Rectal smooth muscle tissue (tissue), 1 donor: ENCODE measurements around the gene TBATA.

Experiments used
- H3K27ac ChIP-seq: one replicate; pipeline ENCODE4 v1.7.0; 2013; ENCODE audit warnings: low read depth, low read length, inconsistent platforms
- H3K27me3 ChIP-seq: one replicate; pipeline ENCODE4 v1.7.0; 2013; ENCODE audit warnings: low read length; ENCODE audit not compliant: control insufficient read depth, insufficient read depth
- H3K36me3 ChIP-seq: one replicate; pipeline ENCODE4 v1.7.0; 2013; ENCODE audit warnings: low read length; ENCODE audit not compliant: control insufficient read depth, insufficient read depth
- H3K4me1 ChIP-seq: one replicate; pipeline ENCODE4 v1.7.0; 2013; ENCODE audit warnings: low read length; ENCODE audit not compliant: control insufficient read depth, insufficient read depth
- H3K4me3 ChIP-seq: one replicate; pipeline ENCODE4 v1.7.0; 2013; ENCODE audit warnings: low read length
- H3K9ac ChIP-seq: one replicate; pipeline ENCODE4 v1.7.0; 2013; ENCODE audit warnings: low read length

Gene TBATA

DNA sequence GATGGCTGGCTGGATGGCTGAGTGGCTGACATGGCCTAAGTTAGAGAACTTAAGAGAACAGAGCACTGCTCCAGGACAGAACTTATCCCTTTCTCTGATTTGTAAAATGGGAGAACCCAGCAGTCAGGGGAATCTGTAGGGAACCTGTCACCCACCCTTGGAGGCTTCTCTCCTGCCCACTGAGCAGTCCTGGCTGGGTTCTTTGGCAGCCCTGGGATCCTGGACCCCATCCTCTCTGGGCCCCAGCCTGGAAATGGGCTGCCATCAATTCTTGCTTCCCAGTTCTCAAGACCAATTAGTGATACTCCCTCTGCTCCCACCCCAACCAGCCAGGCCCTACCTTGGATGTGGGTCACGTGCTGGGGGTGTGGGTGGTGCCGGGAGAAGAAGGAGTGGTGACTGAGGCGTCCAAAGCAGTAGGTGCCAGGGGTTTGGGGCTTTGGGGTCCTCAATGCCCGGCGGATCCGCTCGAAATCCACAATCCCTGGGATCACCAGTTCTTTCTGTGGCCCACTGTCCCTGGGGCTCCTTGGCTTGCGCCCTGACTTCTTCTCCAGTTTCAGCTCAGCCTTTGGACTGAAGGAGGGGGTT is 3.6 kb downstream of the TBATA start:
- no peak overlapping the region for H3K4me3 ChIP-seq
- H3K9ac ChIP-seq, result no peak overlapping the region
- no peaks in the 10 kb centered on the region for H3K27me3 ChIP-seq
- H3K27ac ChIP-seq, result no peak overlapping the region
- no peaks in the 10 kb centered on the region for H3K36me3 ChIP-seq
- no peaks in the 10 kb centered on the region for H3K4me1 ChIP-seq

DNA sequence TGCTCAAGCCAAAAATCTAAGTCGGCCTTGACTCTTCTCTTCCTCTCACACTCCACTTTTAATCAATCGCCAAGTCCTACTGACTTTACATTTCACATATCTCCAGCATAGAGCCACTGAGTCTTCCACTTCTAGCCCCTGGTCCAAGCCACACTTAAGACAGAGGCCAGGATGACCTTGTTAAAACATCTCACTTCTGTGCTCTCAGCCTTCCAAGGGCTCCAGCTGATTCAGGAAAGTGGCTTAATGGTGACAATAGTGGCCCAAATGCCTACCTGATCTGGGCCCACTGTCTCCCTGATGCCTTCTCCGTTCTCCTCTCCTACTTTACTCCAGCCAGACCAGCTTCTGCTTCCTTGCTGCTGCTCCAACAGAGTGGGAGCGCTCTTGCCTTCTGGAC is 4.4 kb downstream of the TBATA start:
- Histone ChIP-seq H3K4me1 (no peaks in the 10 kb centered on the region), H3K27ac (no peak overlapping the region)

DNA sequence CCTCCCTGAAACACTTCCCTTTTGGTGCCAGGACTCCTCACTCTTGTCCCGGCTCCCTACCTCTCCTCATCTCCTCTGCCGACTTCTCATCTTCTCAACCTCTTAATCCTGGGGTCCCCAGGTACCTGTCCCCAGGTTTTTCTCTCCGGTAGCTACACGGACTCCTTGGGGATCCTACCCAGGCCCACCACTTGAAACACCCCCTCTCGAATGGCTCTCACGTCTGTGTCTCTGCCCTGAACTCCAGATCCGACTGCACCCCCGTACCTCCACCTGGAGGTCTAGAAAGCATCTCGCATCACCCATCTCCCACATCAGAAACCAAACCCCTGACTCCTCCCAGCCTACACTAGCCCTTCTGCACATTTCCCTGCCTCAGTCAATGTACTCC is 4.8 kb downstream of the TBATA start:
- H3K4me3 ChIP-seq, result no peak overlapping the region
- no peak overlapping the region for H3K27ac ChIP-seq
- H3K4me1 ChIP-seq, result no peaks in the 10 kb centered on the region
- H3K27me3 ChIP-seq, result no peaks in the 10 kb centered on the region
- H3K9ac ChIP-seq, result no peak overlapping the region
- no peaks in the 10 kb centered on the region for H3K36me3 ChIP-seq

More for the DNA sequence above, 4.4 kb downstream of the TBATA start:
- no peak overlapping the region for H3K9ac ChIP-seq
- H3K4me3 ChIP-seq, result no peak overlapping the region
- H3K36me3 ChIP-seq, result no peaks in the 10 kb centered on the region
- H3K27me3 ChIP-seq, result no peaks in the 10 kb centered on the region

DNA sequence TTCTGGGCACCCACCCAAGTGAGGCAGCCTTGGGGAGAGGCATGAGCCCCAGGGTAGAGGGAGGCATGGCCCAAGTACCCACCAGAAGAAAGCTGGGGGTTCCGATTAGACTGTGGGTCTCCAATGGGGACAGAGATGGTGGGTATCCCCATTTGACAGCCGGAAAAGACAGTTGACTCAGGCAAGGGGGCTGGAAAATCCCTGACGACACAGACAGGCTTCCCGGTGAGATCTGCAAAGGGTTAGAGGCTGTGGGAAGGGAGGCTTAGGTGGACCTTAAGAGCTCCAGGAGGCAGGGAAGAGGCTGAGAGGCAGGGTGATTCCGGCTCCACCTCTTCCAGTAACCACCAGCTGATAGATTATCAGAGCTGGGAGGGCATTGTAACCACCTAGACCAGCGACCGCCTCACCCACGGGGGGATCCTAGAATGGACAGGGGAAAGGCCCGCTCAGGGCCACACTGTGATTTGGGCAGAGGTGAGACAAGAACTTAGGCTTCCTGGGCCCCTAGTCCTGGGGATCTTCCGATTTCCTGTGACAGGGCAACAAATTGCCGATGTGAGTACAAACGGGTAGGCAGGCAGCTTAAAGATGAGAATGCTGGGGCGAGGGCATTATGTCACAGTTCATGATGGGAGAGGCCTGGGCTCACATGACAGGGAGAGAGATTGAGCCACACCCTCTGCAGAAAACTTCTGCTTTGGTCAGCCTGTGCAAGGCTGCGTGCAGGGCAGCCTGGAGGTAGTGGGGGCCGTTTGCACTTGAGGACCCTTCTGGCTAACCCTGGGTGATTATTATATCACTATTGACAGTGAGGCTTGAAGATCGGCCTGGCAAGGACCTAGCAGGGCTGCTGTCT is 5.4 kb downstream of the TBATA start:
- H3K4me1 ChIP-seq, result no peaks in the 10 kb centered on the region
- no peaks in the 10 kb centered on the region for H3K36me3 ChIP-seq
- H3K27ac ChIP-seq, result no peak overlapping the region
- no peaks in the 10 kb centered on the region for H3K27me3 ChIP-seq
- H3K9ac ChIP-seq, result no peak overlapping the region
- H3K4me3 ChIP-seq, result no peak overlapping the region

DNA sequence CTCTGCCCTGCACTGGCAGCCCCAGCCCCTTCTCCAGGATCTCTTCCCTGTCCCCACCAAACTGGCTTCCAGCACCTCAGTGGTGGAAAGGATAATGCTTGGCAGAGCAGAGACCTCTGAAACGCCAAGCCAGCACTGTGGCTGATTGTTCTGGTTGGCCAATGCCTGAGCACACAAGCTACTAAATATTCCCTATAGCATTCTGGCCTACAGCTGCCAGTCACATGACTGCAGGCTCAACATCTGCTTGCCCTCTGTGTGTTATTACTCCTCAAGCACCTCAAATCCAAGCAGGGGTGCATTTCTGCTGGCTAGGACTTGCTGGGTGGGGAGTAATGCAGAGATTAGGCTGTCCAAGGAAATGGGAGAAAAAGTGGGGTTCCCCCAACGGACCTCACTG is 6.1 kb downstream of the TBATA start:
- no peak overlapping the region for H3K9ac ChIP-seq
- H3K36me3 ChIP-seq, result no peaks in the 10 kb centered on the region
- no peaks in the 10 kb centered on the region for H3K4me1 ChIP-seq
- no peak overlapping the region for H3K4me3 ChIP-seq
- H3K27me3 ChIP-seq, result no peaks in the 10 kb centered on the region
- no peak overlapping the region for H3K27ac ChIP-seq

DNA sequence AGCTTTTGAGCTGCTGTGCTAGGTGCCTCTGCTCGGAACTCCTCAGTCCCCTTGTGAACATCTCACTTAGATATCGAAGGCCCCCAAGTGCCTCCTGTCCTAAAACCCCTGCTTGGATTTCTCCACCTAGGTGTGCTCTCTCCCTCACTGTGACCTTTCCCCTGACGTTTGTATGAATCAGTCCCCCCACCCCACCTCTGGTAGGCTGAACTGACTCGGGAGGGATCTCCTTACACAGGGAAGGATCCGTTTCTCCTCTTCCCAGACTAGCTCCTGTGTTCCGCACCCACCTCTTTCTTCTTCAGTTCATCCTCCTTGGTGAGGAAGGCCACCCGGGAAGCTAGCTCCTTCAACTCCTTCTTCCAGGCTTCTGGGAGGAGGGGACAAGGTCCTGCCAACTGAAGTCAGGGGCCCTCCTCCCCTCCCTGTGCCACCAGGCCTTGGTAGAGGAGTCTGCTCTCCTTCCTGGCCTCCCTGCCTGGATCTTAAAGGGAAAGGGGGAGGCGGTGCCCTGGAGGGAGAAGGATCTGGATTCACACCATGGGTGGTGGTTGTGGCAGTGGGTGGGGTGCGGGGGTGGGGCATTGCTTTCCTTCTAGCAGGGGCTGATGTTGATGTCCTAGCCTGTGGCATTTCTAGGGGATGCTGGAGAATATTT is 6.8 kb downstream of the TBATA start:
- H3K4me3 ChIP-seq, result no peak overlapping the region
- no peaks in the 10 kb centered on the region for H3K27me3 ChIP-seq
- H3K36me3 ChIP-seq, result no peaks in the 10 kb centered on the region
- no peaks in the 10 kb centered on the region for H3K4me1 ChIP-seq
- no peak overlapping the region for H3K9ac ChIP-seq
- H3K27ac ChIP-seq, result no peak overlapping the region

DNA sequence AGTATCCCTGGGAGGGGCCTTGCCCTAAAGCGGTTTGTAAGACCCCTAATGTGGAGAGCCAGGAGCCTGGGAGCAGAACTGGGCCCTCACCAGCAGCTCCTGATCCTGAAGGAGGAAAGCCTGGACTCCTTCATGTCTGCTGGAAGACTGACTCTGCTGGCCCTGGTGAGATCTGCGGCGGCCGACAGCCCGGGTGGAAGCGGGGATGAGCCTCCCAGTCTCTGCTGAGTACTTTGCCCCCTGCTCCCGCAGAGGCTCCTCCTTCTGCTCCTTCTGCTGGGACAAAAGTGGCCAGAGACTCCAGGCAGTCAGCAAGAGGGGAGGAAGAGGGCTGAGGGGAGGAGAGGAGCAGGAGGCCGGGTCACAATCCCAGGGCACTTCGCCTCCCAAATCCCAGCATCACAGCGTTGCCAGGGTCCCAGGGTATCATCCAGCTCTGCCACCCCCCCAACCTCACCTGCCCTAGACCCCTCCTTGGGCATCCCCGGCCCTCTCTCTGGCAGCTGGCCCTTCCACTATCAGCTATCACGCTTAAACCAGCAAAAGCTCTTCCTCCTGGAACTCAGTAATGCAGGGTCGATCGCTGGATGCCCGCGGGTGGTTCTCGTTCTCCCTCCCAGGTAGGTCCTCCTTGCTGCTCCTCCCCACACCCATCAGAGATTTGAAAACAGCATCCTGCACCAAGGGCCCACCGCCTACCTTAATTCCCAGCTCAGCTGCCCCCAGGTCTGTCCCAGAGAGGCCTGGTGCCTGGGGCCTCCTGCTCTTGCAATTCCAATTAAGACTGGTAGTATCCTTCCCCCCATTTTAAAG is 7.9 kb downstream of the TBATA start:
- Histone ChIP-seq H3K36me3 (no peaks in the 10 kb centered on the region), H3K27ac (no peak overlapping the region), H3K4me1 (no peaks in the 10 kb centered on the region), H3K27me3 (no peaks in the 10 kb centered on the region), H3K9ac (no peak overlapping the region), H3K4me3 (no peak overlapping the region)

DNA sequence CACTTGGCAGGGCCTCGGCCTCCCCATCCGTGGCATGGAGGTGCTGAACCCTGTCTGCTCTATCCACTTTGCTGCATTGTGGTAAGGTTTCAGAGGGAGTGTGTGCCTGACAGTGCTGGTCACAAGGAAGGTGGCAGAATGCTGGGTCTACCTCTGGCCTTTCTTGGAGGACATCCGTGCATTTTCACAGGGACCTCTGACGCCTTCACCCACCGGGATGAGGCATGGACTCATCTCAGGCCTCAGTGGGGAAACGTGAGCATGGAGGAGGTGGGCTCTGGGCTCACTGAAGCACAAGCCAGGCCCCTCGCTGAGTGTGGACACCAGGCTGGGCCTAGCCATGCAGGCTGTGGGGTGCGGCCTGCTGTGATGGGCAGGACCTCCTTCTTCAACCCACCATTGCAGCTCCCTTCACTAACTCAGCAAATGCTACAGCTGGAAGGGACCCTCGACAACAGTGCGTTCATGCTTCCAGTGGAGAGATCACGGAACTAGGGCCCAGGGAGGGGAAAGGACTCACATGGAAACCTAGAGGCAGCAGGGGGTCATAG is 8.6 kb downstream of the TBATA start:
- H3K9ac ChIP-seq, result no peak overlapping the region
- H3K4me3 ChIP-seq, result no peak overlapping the region
- no peaks in the 10 kb centered on the region for H3K36me3 ChIP-seq
- no peaks in the 10 kb centered on the region for H3K27me3 ChIP-seq
- H3K27ac ChIP-seq, result no peak overlapping the region
- H3K4me1 ChIP-seq, result no peaks in the 10 kb centered on the region

DNA sequence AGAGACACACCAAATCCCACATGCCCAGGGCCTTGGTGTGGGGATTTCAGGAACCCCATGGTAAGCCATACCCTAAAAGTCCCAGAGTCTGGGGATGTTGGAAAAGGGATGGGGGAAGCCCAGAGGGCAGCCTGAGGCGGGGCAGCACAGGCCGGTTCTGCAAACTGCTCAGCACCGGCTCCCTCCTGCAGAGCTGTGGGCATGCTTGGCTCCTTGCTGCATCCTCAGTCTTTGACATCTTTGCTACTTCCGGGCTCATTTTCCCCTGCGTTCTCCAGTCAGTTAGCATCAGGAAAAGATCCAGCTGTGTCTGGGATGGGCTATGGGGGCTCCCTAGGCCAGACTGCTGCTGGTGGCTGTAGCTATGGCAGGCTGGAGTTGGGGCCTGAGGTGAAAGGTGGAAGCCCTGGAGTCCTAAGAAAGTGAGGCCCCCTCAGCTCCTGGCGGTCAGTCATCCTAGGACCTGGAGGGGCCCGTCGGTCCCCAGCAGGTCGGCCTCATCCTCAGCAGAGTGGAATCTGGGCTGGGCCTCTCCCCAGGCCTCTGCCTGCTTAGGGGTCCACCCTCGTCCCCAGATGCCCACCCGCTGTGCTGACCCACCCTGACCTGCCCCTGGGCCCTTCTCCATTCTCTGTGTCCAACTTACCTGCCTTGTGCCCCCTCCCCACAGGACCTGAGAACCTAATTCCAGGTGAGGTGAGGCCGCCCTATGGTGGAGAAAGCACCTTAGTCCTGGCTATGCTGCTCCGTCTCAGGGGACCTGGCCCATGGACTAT is 9.3 kb downstream of the TBATA start:
- Histone ChIP-seq H3K9ac (no peak overlapping the region), H3K4me1 (no peaks in the 10 kb centered on the region), H3K27ac (no peak overlapping the region), H3K4me3 (no peak overlapping the region), H3K36me3 (no peaks in the 10 kb centered on the region), H3K27me3 (no peaks in the 10 kb centered on the region)

DNA sequence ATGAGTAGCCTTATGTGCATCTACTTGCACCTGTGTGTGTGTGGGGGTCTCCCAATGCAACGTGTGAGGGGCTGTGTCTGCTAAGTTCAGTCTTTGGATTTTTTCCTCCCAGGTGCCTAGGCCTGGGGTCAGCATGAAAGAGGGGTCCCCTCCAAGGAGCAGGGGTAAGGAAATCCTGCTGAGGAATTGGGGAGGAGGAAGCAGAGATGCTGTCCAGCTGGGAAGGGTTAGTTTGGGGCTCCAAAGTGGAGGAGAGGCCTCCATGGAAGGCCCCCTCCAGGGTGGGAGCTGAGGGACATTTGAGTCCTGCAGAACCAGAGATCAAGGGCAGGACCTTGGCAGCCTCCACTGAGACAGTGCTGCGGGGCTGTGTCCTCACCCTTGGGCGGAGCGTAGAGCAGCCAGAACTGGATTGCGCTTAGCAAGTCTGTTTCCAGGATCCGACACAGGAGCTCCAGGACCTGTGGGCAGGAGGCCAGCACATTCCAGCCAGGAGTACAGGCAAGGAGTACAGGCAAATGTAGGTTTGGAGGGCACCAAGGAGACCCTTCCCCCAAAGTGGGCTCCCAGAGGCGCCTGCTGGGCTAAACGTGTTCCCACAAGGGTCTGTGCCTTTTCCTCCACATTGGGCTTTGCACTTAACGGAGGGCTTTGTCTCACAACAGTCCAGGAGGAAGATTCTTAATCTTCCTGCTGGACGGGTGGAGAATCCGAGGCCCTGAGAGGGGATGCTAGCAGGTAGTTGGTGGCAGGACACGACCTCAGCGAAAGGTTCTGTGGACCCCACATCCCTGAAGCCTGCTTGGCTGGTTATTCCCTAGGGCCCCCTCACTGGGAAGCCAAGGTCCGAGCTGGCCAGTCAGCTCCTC is 10.1 kb downstream of the TBATA start:
- no peak overlapping the region for H3K27ac ChIP-seq

More for the DNA sequence above, 10.1 kb downstream of the TBATA start:
- no peak overlapping the region for H3K9ac ChIP-seq
- H3K4me1 ChIP-seq, result no peaks in the 10 kb centered on the region
- no peak overlapping the region for H3K4me3 ChIP-seq
- no peaks in the 10 kb centered on the region for H3K36me3 ChIP-seq
- H3K27me3 ChIP-seq, result no peaks in the 10 kb centered on the region
